ENCODE results near the gene HDGF.

The HDGF gene

GRCh38 chr1:156725683-156726280 lies 25.7 kb downstream of the HDGF start:
- DNase-seq (ENCODE audit: low read depth) = peak; percentile 84

- DNase-seq (ENCODE audit: low read depth) = no peak
These were observed 29.9 kb downstream of the HDGF start for GRCh38 chr1:156721535-156721934.

GRCh38 chr1:156721131-156721530 lies 30.3 kb downstream of the HDGF start:
- DNase-seq (ENCODE audit: low read depth) = no peak

- DNase-seq (ENCODE audit: low read depth) = no peak
These were observed 34.1 kb downstream of the HDGF start for GRCh38 chr1:156717351-156717750.

- DNase-seq (ENCODE audit: low read depth) = no peak
These were observed 36.6 kb downstream of the HDGF start for GRCh38 chr1:156714830-156715229.

GRCh38 chr1:156712626-156713025 lies 38.8 kb downstream of the HDGF start:
- no peak for DNase-seq (ENCODE audit: low read depth)

GRCh38 chr1:156711011-156711817 lies 40.3 kb downstream of the HDGF start:
- no peak for DNase-seq (ENCODE audit: low read depth)

- DNase-seq (ENCODE audit: low read depth) = peak; percentile 80
These were observed 41.6 kb downstream of the HDGF start for GRCh38 chr1:156709757-156710489.

- no peak for DNase-seq (ENCODE audit: low read depth)
These were observed 42.4 kb downstream of the HDGF start for GRCh38 chr1:156709031-156709430.

- DNase-seq (ENCODE audit: low read depth) = no peak
These were observed 43.2 kb downstream of the HDGF start for GRCh38 chr1:156708218-156708661.

GRCh38 chr1:156707417-156708217 lies 43.9 kb downstream of the HDGF start:
- no peak for DNase-seq (ENCODE audit: low read depth)

GRCh38 chr1:156706657-156707416 lies 44.6 kb downstream of the HDGF start:
- no peak for DNase-seq (ENCODE audit: low read depth)

- DNase-seq (ENCODE audit: low read depth) = no peak
These were observed 45.4 kb downstream of the HDGF start for GRCh38 chr1:156705918-156706656.

GRCh38 chr1:156705321-156705917 lies 46.1 kb downstream of the HDGF start, which contains the start of gene CRABP2:
CRABP2 (minus strand) TSS chr1:156705583; CDS start chr1:156705446, 137 bp downstream.
- DNase-seq (ENCODE audit: low read depth) = no peak

GRCh38 chr1:156704930-156705320 lies 46.5 kb downstream of the HDGF start:
- DNase-seq (ENCODE audit: low read depth) = no peak

- no peak for DNase-seq (ENCODE audit: low read depth)
These were observed 47.2 kb downstream of the HDGF start for GRCh38 chr1:156704166-156704711.

- no peak for DNase-seq (ENCODE audit: low read depth)
These were observed 47.7 kb downstream of the HDGF start for GRCh38 chr1:156703741-156704140.

- DNase-seq (ENCODE audit: low read depth) = no peak
These were observed 48.1 kb downstream of the HDGF start for GRCh38 chr1:156703336-156703735.

GRCh38 chr1:156700736-156701531 lies 50.5 kb downstream of the HDGF start:
- DNase-seq (ENCODE audit: low read depth) = no peak
